Renal pelvis (tissue), 3 donors: ENCODE measurements around the gene RGS16. TPM values are rescaled to one million over a fixed set of nuclear protein-coding genes. Genes with fewer than 3 reads are reported as not detected.

ENCODE experiments used
- polyA plus RNA-seq, 3 donors: library from polyadenylated mRNA; unstranded; fragments of 120-200 nt; gene quantifications; one replicate each; pipeline ENCODE4 v1.2.1, GENCODE V29; 2013; ENCODE audit not compliant: insufficient read length in 3 of 3

The RGS16 gene
- polyA plus RNA-seq, 3 donors: 1.0 to 1.8 (median 1.0) TPM

Other genes with a start within 250 kb of the RGS16 start
- 100 to 1,000 TPM; 305 to 322 (median 308) TPM for gene GLUL, start 212.6 kb downstream of the RGS16 start, polyA plus RNA-seq
- under 1 TPM; 0.07 to 0.22 (median 0.21) TPM for gene TEDDM1, start 203.7 kb downstream of the RGS16 start, polyA plus RNA-seq
- under 1 TPM in 2 of 3 donors, not detected in 1; 0.03 to 0.33 TPM for gene RGSL1, start 154.2 kb downstream of the RGS16 start, polyA plus RNA-seq
- gene RNASEL, start 15.1 kb downstream of the RGS16 start, polyA plus RNA-seq: 10 to 100 TPM in 2 of 3 donors, 1 to 10 TPM in 1; 8.0 to 14.4 (median 14.2) TPM
- under 1 TPM; 0.06 to 0.07 (median 0.06) TPM for gene RGS8, start 80.2 kb upstream of the RGS16 start, polyA plus RNA-seq
- gene NPL, start 185.4 kb upstream of the RGS16 start, polyA plus RNA-seq: 1 to 10 TPM; 7.4 to 9.2 (median 9.1) TPM
- 100 to 1,000 TPM; 252 to 288 (median 284) TPM for gene DHX9, start 235.0 kb upstream of the RGS16 start, polyA plus RNA-seq